Calu3 (cell line): ENCODE data around the gene SP9. TPM values are rescaled to one million over a fixed set of nuclear protein-coding genes. Genes with fewer than 3 reads are reported as not detected.

Experiments
- BruUV-seq: library from RNA; stranded (reverse); fragments of 400-500 nt; replicated peaks from 2 replicates; lab custom pipeline; 2021; lab: Mats Ljungman, UMichigan
- CTCF ChIA-PET: fragments of 300-600 bp; sonication (Branson Sonifier 250); formaldehyde crosslinking; loops from one replicate; lab custom pipeline; 2022; ENCODE audit warnings: antibody characterized with exemption; lab: Charles Lee
- DNase-seq: peaks from one replicate; pipeline ENCODE4 v3.0.0; 2022
- H3K27ac Mint-ChIP-seq: one replicate; pipeline ENCODE4 v1.8.0; 2022; ENCODE audit warnings: mixed read lengths; ENCODE audit not compliant: unreplicated experiment
- H3K27me3 Mint-ChIP-seq: one replicate; pipeline ENCODE4 v1.8.0; 2022; ENCODE audit warnings: mixed read lengths; ENCODE audit not compliant: unreplicated experiment
- H3K36me3 Mint-ChIP-seq: one replicate; pipeline ENCODE4 v1.8.0; 2022; ENCODE audit warnings: mild to moderate bottlenecking, moderate library complexity, mixed read lengths; ENCODE audit not compliant: insufficient read depth, unreplicated experiment
- H3K4me1 Mint-ChIP-seq: one replicate; pipeline ENCODE4 v1.8.0; 2022; ENCODE audit warnings: mild to moderate bottlenecking, low read depth, mixed read lengths; ENCODE audit not compliant: unreplicated experiment
- H3K4me3 Mint-ChIP-seq: one replicate; pipeline ENCODE4 v1.8.0; 2022; ENCODE audit warnings: mild to moderate bottlenecking, low read depth, moderate library complexity, mixed read lengths; ENCODE audit not compliant: unreplicated experiment
- H3K9me3 Mint-ChIP-seq: one replicate; pipeline ENCODE4 v1.8.0; 2022; ENCODE audit warnings: low read depth, mixed read lengths; ENCODE audit not compliant: unreplicated experiment
- intact Hi-C: fragments of 100-400 bp; cut with micrococcal nuclease; formaldehyde crosslinking; loops from one replicate; pipeline ENCODE4 v1.10.0; 2022; ENCODE audit not compliant: unreplicated experiment
- total RNA-seq: library from RNA; stranded (reverse); gene quantifications from 2 replicates; pipeline ENCODE4 v1.2.3, GENCODE V29; 2022
- TF ChIP-seq, protein P1 (sequence below): fragments of 200-600 bp; IDR thresholded peaks from one replicate; pipeline ENCODE4 v1.8.0; 2022; ENCODE audit warnings: antibody characterized with exemption; ENCODE audit not compliant: unreplicated experiment

The SP9 gene
- total RNA-seq, 1 experiment from 2014 or later, result not detected

GRCh38 chr2:174325373-174326160 is 9.2 kb upstream of the SP9 start:
- no peaks in the 10 kb centered on the region for H3K9me3 Mint-ChIP-seq
- no peaks in the 10 kb centered on the region for H3K36me3 Mint-ChIP-seq
- no peak overlapping the region for H3K27ac Mint-ChIP-seq
- H3K27me3 Mint-ChIP-seq, result peaks cover 74% of the 10 kb centered on the region
- TF ChIP-seq, protein P1, sequence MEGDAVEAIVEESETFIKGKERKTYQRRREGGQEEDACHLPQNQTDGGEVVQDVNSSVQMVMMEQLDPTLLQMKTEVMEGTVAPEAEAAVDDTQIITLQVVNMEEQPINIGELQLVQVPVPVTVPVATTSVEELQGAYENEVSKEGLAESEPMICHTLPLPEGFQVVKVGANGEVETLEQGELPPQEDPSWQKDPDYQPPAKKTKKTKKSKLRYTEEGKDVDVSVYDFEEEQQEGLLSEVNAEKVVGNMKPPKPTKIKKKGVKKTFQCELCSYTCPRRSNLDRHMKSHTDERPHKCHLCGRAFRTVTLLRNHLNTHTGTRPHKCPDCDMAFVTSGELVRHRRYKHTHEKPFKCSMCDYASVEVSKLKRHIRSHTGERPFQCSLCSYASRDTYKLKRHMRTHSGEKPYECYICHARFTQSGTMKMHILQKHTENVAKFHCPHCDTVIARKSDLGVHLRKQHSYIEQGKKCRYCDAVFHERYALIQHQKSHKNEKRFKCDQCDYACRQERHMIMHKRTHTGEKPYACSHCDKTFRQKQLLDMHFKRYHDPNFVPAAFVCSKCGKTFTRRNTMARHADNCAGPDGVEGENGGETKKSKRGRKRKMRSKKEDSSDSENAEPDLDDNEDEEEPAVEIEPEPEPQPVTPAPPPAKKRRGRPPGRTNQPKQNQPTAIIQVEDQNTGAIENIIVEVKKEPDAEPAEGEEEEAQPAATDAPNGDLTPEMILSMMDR, result no peak
- intact Hi-C loops, result no loop called here
- H3K4me3 Mint-ChIP-seq, result peak overlapping the region; percentile 79
- no peak for DNase-seq
- BruUV-seq, result no TSS peak
- H3K4me1 Mint-ChIP-seq, result peaks cover 16% of the 10 kb centered on the region
- CTCF ChIA-PET, result interaction anchor here (0.9 kb wide), 1 partner anchor 294 kb away, joined by 5 read pairs; no protein-coding TSS in a partner anchor

DNA sequence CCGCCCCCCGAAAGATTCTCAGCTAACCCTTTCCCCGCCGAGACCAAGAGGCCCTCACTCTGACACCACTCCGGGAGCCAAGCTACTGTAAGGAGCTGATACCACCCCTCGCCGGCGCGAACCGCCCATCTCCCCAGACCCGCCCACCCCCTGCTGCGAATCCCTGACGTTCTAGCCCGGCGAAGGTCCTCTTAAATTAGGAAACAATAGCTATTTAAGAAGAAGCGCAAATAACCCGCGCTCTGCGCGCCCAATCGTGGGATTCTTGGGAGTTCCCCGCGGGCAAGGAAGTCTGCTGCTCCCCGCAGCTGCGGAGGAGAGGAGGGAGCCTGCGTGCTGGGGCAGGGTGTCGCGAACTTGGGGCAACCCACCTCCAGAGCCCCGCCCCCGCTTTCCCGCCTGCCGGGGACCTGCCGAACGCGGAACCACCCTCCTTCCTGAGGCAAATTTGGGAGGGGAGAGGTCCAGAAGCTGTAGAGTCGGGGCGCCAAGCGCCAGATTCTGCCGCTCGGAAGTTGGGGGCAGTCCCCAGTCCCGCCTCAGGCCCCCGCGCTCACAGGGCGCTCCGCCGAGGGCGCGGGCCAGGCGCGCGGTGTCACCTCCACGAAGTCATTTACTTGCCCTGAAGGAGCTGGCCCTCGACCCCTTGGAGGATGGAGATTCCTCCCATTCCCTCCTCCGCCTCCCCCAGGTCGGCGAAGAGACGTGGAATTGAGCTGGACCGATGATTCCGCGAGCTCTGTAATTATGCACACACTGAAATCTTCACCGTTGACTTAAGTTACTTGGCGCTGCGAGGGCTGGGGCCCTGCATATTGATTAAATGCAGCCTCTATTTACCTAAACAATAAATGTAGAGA is 8.4 kb upstream of the SP9 start:
- Mint-ChIP-seq H3K4me3 (peak overlapping the region; percentile 79), H3K9me3 (no peaks in the 10 kb centered on the region), H3K36me3 (no peaks in the 10 kb centered on the region), H3K4me1 (peaks cover 16% of the 10 kb centered on the region), H3K27ac (no peak overlapping the region), H3K27me3 (peaks cover 74% of the 10 kb centered on the region)
- TF ChIP-seq, protein P1, result no peak
- intact Hi-C loops, result no loop called here
- CTCF ChIA-PET, result interaction anchor here (0.9 kb wide), 1 partner anchor 294 kb away, joined by 5 read pairs; no protein-coding TSS in a partner anchor
- no peak for DNase-seq
- BruUV-seq, result no TSS peak

GRCh38 chr2:174327021-174327840 is 7.5 kb upstream of the SP9 start:
- BruUV-seq, result no TSS peak
- no peaks in the 10 kb centered on the region for H3K36me3 Mint-ChIP-seq
- no peak for DNase-seq
- no peak overlapping the region for H3K27ac Mint-ChIP-seq
- peak overlapping the region; percentile 79 for H3K4me3 Mint-ChIP-seq
- H3K27me3 Mint-ChIP-seq, result peaks cover 74% of the 10 kb centered on the region
- TF ChIP-seq, protein P1, result no peak
- H3K9me3 Mint-ChIP-seq, result no peaks in the 10 kb centered on the region
- H3K4me1 Mint-ChIP-seq, result peaks cover 17% of the 10 kb centered on the region
- CTCF ChIA-PET, result no interaction called here
- intact Hi-C loops, result no loop called here

GRCh38 chr2:174327841-174328113 is 7.0 kb upstream of the SP9 start:
- TF ChIP-seq, protein P1, result no peak
- no peak for DNase-seq
- CTCF ChIA-PET, result no interaction called here
- no TSS peak for BruUV-seq
- peak overlapping the region; percentile 79 for H3K4me3 Mint-ChIP-seq
- no peak overlapping the region for H3K27ac Mint-ChIP-seq
- intact Hi-C loops, result no loop called here
- H3K27me3 Mint-ChIP-seq, result peaks cover 80% of the 10 kb centered on the region
- no peaks in the 10 kb centered on the region for H3K9me3 Mint-ChIP-seq
- H3K4me1 Mint-ChIP-seq, result peaks cover 23% of the 10 kb centered on the region
- H3K36me3 Mint-ChIP-seq, result no peaks in the 10 kb centered on the region
